IMR-90 (cell line): ENCODE results near the gene ACTR2. TPM values are rescaled to one million over a fixed set of nuclear protein-coding genes. Genes with fewer than 3 reads are reported as not detected.

Experiments used
- ATAC-seq: fragments of 200-7000 bp; cut with Tn5 transposase; 2 replicates; pipeline ENCODE4 v1.9.1; 2020; ENCODE audit warnings: low read depth, mild to moderate bottlenecking, moderate library complexity
- BruUV-seq: library from RNA; stranded (reverse); fragments of 400-500 nt; replicated peaks from 2 replicates; lab custom pipeline; 2021; lab: Mats Ljungman, UMichigan
- CTCF ChIA-PET: fragments of 300-600 bp; formaldehyde crosslinking; extraction: SDS; loops from one replicate; lab custom pipeline; 2021; ENCODE audit warnings: antibody characterized with exemption; lab: Yijun Ruan, JAX
- POLR2A ChIA-PET: fragments of 300-600 bp; sonication (Branson Sonifier 250); formaldehyde crosslinking; loops from one replicate; lab custom pipeline; 2022; ENCODE audit warnings: antibody characterized with exemption; ENCODE audit not compliant: unreplicated experiment; lab: Charles Lee
- DNase-seq: peaks from one replicate; pipeline ENCODE4 v3.0.0; 2013
- H2AFZ ChIP-seq: replicated peaks from 2 replicates; pipeline ENCODE3; 2013; ENCODE audit warnings: low read length, mild to moderate bottlenecking; ENCODE audit not compliant: poor library complexity
- H2AK5ac ChIP-seq: 2 replicates; pipeline ENCODE4 v1.6.1; 2013; ENCODE audit warnings: low read depth, low read length, inconsistent platforms
- H2AK9ac ChIP-seq: replicated peaks from 2 replicates; pipeline ENCODE3; 2013; ENCODE audit warnings: mild to moderate bottlenecking, low read depth, low read length, moderate library complexity; ENCODE audit not compliant: poor library complexity
- H2BK120ac ChIP-seq: 2 replicates; pipeline ENCODE4 v1.6.1; 2013; ENCODE audit warnings: low read depth, low read length, inconsistent platforms
- H2BK15ac ChIP-seq: 3 replicates; pipeline ENCODE4 v1.6.1; 2013; ENCODE audit warnings: low read depth, low read length, inconsistent platforms
- H2BK20ac ChIP-seq: 2 replicates; pipeline ENCODE4 v1.6.1; 2013; ENCODE audit warnings: low read depth, mild to moderate bottlenecking, inconsistent platforms, low read length, moderate library complexity
- H2BK5ac ChIP-seq: 2 replicates; pipeline ENCODE4 v1.6.1; 2013; ENCODE audit warnings: mild to moderate bottlenecking, low read depth, low read length, inconsistent platforms; ENCODE audit not compliant: poor library complexity, severe bottlenecking
- H3K14ac ChIP-seq: replicated peaks from 2 replicates; pipeline ENCODE4 v1.6.1; 2013; ENCODE audit warnings: low read depth, low read length, inconsistent platforms
- H3K18ac ChIP-seq: 2 replicates; pipeline ENCODE4 v1.6.1; 2013; ENCODE audit warnings: low read depth, low read length, control low read depth
- H3K23ac ChIP-seq: 2 replicates; pipeline ENCODE4 v1.6.1; 2013; ENCODE audit warnings: low read depth, low read length, inconsistent platforms
- H3K27ac ChIP-seq: 2 replicates; pipeline ENCODE4 v1.5.1; 2013; ENCODE audit warnings: mild to moderate bottlenecking, control low read depth, low read length; ENCODE audit not compliant: insufficient read depth
- H3K27me3 ChIP-seq: 2 replicates; pipeline ENCODE4 v1.6.1; 2013; ENCODE audit warnings: low read length; ENCODE audit not compliant: control insufficient read depth, insufficient read depth
- H3K36me3 ChIP-seq: 2 replicates; pipeline ENCODE4 v1.6.1; 2013; ENCODE audit warnings: low read length, mixed read lengths; ENCODE audit not compliant: control insufficient read depth, insufficient read depth
- H3K4ac ChIP-seq: 2 replicates; pipeline ENCODE4 v1.6.1; 2013; ENCODE audit warnings: low read depth, low read length, inconsistent platforms
- H3K4me1 ChIP-seq: 2 replicates; pipeline ENCODE4 v1.6.1; 2013; ENCODE audit warnings: low read length, mixed read lengths; ENCODE audit not compliant: control insufficient read depth, insufficient read depth
- H3K4me2 ChIP-seq: 2 replicates; pipeline ENCODE4 v1.6.1; 2013; ENCODE audit warnings: low read depth, mild to moderate bottlenecking, control low read depth, low read length, moderate library complexity
- H3K4me3 ChIP-seq: 2 replicates; pipeline ENCODE4 v1.5.1; 2013; ENCODE audit warnings: low read depth, mild to moderate bottlenecking, control low read depth, low read length, moderate library complexity; ENCODE audit not compliant: insufficient read depth
- H3K56ac ChIP-seq: 2 replicates; pipeline ENCODE4 v1.6.1; 2013; ENCODE audit warnings: low read length, inconsistent platforms; ENCODE audit not compliant: insufficient read depth; ENCODE audit errors: extremely low read depth
- H3K79me1 ChIP-seq, 2 experiments: 2 replicates each; pipeline ENCODE4 v1.6.1; 2013; ENCODE audit warnings: low read length in 2 of 2, inconsistent platforms in 1 of 2, low read depth in 1 of 2
- H3K9ac ChIP-seq: 2 replicates; pipeline ENCODE4 v1.6.1; 2013; ENCODE audit warnings: low read depth, low read length, control low read depth
- H3K9me1 ChIP-seq: 2 replicates; pipeline ENCODE4 v1.6.1; 2013; ENCODE audit warnings: low read length, inconsistent platforms; ENCODE audit not compliant: insufficient read depth
- H3K9me3 ChIP-seq: 2 replicates; pipeline ENCODE4 v1.6.1; 2013; ENCODE audit warnings: low read length; ENCODE audit not compliant: control insufficient read depth, insufficient read depth
- H4K20me1 ChIP-seq: 2 replicates; pipeline ENCODE4 v1.6.1; 2013; ENCODE audit warnings: low read length, inconsistent platforms; ENCODE audit not compliant: insufficient read depth
- H4K5ac ChIP-seq: 2 replicates; pipeline ENCODE4 v1.6.1; 2013; ENCODE audit warnings: mild to moderate bottlenecking, low read depth, low read length, control low read depth
- H4K8ac ChIP-seq, 2 experiments: 2 replicates each; pipeline ENCODE4 v1.6.1; 2013; ENCODE audit warnings: low read depth in 2 of 2, low read length in 2 of 2, control low read depth in 1 of 2, inconsistent platforms in 1 of 2
- H4K91ac ChIP-seq: 2 replicates; pipeline ENCODE4 v1.6.1; 2013; ENCODE audit warnings: low read depth, low read length, inconsistent platforms; ENCODE audit not compliant: insufficient read depth
- MAFK ChIP-seq: IDR thresholded peaks from 2 replicates; pipeline ENCODE4 v1.6.1; 2012; ENCODE audit warnings: low read depth, low read length, improper control_type of control experiment
- MXI1 ChIP-seq: IDR thresholded peaks from 2 replicates; pipeline ENCODE4 v1.6.1; 2012; ENCODE audit warnings: low read depth, mild to moderate bottlenecking, low read length, moderate library complexity, borderline replicate concordance
- WGBS, 2 experiments: methylation state at CpG; one replicate each; pipeline versions ENCODE4 v1.1.5 to v1.1.7; 2013; ENCODE audit warnings: missing lambda C conversion rate in 2 of 2; ENCODE audit not compliant: insufficient read length in 1 of 2; ENCODE audit errors: extremely low coverage in 2 of 2; 5-methylcytosine and 5-hydroxymethylcytosine counted together
- dilution Hi-C: fragments of 300-500 bp; cut with HindIII; formaldehyde crosslinking; loops from one replicate; pipeline ENCODE4 v1.14.3; 2018; ENCODE audit warnings: low sequenced_read_pairs; ENCODE audit not compliant: unreplicated experiment
- in situ Hi-C: fragments of 300-500 bp; cut with MboI; formaldehyde crosslinking; loops from 3 replicates; pipeline ENCODE4 v1.14.3; 2019; ENCODE audit warnings: low sequenced_read_pairs, inconsistent platforms, mixed read lengths
- intact Hi-C: fragments of 100-400 bp; cut with micrococcal nuclease; formaldehyde crosslinking; loops from 2 replicates; pipeline ENCODE4 v1.10.0; 2022
- polyA plus RNA-seq, 3 experiments: library from polyadenylated mRNA; depleted of rRNA; stranded (reverse); fragments of >200 nt; gene quantifications; 2 replicates each; pipeline ENCODE4 v1.2.3, GENCODE V29; 2012; ENCODE audit warnings: low replicate concordance in 1 of 3
- total RNA-seq: library from RNA; depleted of rRNA; stranded (reverse); fragments of >200 nt; gene quantifications from 2 replicates; pipeline ENCODE4 v1.2.3, GENCODE V29; 2012
- TF ChIP-seq, protein P1 (sequence below): fragments of 150-350 bp; IDR thresholded peaks from 2 replicates; pipeline ENCODE4 v1.6.1; 2017; ENCODE audit warnings: mild to moderate bottlenecking, antibody characterized with exemption, low read length, low read depth

The ACTR2 gene
- total and polyA plus RNA-seq, 2 of the 4 experiments (the other 2 are of a cell fraction): 141 to 205 TPM

- H3K4ac ChIP-seq: no peak overlapping the region
- H2AFZ ChIP-seq: no peak overlapping the region
- ChIA-PET POLR2A (no interaction called here), CTCF (interaction anchor here (0.6 to 0.9 kb wide), 2 partner anchors 9 kb away, joined by 3 read pairs; no protein-coding TSS in a partner anchor)
- no peak overlapping the region for H2AK5ac ChIP-seq
- no peak overlapping the region for H3K9ac ChIP-seq
- H3K27me3 ChIP-seq: no peaks in the 10 kb centered on the region
- H2BK5ac ChIP-seq: no peak overlapping the region
- no peak overlapping the region for H2BK20ac ChIP-seq
- H2BK120ac ChIP-seq: no peak overlapping the region
- BruUV-seq: no TSS peak
- TF ChIP-seq, protein P1, sequence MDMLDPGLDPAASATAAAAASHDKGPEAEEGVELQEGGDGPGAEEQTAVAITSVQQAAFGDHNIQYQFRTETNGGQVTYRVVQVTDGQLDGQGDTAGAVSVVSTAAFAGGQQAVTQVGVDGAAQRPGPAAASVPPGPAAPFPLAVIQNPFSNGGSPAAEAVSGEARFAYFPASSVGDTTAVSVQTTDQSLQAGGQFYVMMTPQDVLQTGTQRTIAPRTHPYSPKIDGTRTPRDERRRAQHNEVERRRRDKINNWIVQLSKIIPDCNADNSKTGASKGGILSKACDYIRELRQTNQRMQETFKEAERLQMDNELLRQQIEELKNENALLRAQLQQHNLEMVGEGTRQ: no peak
- TF ChIP-seq MAFK (no peak), MXI1 (no peak)
- ATAC-seq: no peak
- H3K14ac ChIP-seq: no peak overlapping the region
- peaks cover 16% of the 10 kb centered on the region for H3K9me1 ChIP-seq
- peaks cover 5% of the 10 kb centered on the region for H3K4me1 ChIP-seq
- intact Hi-C loops (no loop called here), dilution Hi-C loops (no loop called here), in situ Hi-C loops (no loop called here)
- H4K20me1 ChIP-seq: no peaks in the 10 kb centered on the region
- no peak overlapping the region for H2AK9ac ChIP-seq
- no peak overlapping the region for H3K4me2 ChIP-seq
- no peak overlapping the region for H3K4me3 ChIP-seq
- no peak overlapping the region for H4K5ac ChIP-seq
- H4K91ac ChIP-seq: no peak overlapping the region
- H4K8ac ChIP-seq: no peak overlapping the region
- H3K56ac ChIP-seq: no peak overlapping the region
- H2BK15ac ChIP-seq: no peak overlapping the region
- H3K18ac ChIP-seq: no peak overlapping the region
- H3K9me3 ChIP-seq: no peaks in the 10 kb centered on the region
- H3K23ac ChIP-seq: no peak overlapping the region
- no peak for DNase-seq
- H3K79me1 ChIP-seq: peaks cover 11 to 33% of the 10 kb centered on the region in 2 experiments; a peak in 3 of 4 replicates
- peaks cover 31% of the 10 kb centered on the region for H3K36me3 ChIP-seq
- WGBS, 2 experiments: 90% methylated on average over 2 of the region's 6 CpGs; no CpG with 5 or more reads in 1 of the 2 experiments
- no peak overlapping the region for H3K27ac ChIP-seq
These were observed 83.4 kb downstream of the ACTR2 start for GRCh38 chr2:65311049-65311448.
